NCI-H460 (cell line): ENCODE data around the gene ZNF382. TPM values are rescaled to one million over a fixed set of nuclear protein-coding genes. Genes with fewer than 3 reads are reported as not detected.
"Not testable (repeated sequence)": the region's sequence is repeated elsewhere in the genome, so short reads cannot be mapped to it uniquely, and the experiment has no call there.

Source experiments
- DNase-seq: peaks from one replicate; pipeline ENCODE4 v3.0.0-alpha.2; 2016; ENCODE audit warnings: low read depth; ENCODE audit errors: extremely low read depth
- polyA plus RNA-seq: library from polyadenylated mRNA; depleted of rRNA; stranded (reverse); fragments of >200 nt; gene quantifications from 2 replicates; pipeline ENCODE4 v1.2.3, GENCODE V29; 2014; cell fraction: nucleus; rRNA removed
- total RNA-seq: library from RNA; depleted of rRNA; stranded (reverse); fragments of >200 nt; shearing (Covaris generic); gene quantifications from 2 replicates; pipeline ENCODE4 v1.2.3, GENCODE V29; 2014; rRNA removed

Gene ZNF382
- total RNA-seq: 0.37 and 0.92 TPM in 2 replicates
- polyA plus RNA-seq: not detected in 2 replicates

DNA sequence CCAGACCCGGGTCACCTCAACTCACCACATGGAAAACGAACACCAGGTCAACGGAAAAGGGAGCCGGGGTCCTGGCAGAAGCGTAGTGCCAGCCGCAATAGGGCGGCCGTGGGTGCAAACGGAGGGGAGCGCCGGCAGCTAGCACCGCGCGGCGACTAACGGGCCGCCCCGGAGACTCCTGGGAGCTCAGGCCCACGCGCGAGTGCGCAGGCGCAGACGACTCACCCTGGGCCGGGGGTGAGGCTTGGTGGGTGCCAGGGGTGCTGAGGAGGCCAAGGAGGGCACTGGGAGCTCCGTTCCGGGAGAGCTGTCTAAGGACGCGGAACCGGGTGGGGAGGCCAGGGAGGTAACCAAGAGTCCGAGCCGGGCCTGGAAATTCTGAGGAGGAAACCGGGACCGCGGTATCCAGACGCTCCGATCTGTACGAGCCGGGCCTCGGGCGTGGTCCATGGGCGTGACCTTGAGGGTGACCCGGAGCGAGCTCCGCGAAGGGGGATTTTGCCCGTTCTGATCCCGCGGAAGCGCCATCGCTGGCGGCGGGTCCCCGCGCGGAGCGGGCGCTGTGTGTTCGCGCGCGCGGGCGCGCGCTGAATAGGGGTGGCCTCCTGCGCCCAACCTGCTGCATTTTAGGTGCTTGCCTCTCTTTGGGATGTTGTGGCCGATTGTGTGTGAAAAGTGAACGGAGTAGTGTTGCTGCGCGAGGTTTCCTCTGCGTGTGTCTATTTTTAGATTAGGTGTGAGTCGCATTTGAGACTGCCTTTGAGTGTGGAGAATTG is at the start of gene ZNF382:
TSS of gene ZNF382 (plus strand) at position 213 of the 776 bp plus-strand sequence. CDS start 4,602 bp downstream, outside the sequence.
- no peak for DNase-seq

DNA sequence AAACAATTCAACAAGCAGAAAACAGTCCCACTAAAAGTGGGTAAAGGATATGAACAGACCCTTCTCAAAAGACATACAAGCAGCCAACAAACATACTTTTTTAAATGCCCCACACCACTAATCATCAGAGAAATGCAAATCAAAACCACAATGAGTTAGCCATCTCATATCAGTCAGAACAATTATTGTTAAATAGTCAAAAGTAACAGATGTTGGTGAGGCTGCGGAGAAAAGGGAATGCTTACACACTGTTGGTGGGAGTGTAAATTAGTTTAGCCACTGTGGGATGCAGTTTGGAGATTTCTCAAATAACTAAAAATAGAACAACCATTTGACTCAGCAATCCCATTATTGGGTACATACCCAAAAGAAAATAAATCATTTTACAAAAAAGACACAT is 40.7 kb upstream of the ZNF382 start:
- DNase-seq: no peak

DNA sequence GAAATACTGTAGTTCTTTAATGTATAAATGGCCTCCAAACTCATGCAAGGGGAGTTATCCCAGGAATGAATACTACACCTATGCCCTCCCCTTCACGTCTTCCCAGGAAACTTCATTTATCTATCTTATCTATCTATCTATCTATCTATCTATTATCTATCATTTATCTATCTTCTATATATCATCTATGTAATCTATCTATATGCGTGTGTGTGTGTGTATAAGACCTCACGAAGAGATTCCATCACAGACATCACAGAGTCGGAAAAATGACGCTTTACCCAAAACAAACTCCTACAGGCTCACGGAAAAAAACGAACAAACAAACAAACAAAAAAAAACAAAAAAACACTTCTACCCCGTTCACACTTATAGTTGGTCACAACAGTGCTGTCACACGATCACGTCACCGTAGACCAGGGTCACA is 32.5 kb upstream of the ZNF382 start:
- DNase-seq: no peak

- peak; percentile 80 for DNase-seq
Observed at GRCh38 chr19:36573020-36573894, 31.9 kb upstream of the ZNF382 start, which contains the start of gene ZNF529. ZNF529 (minus strand) TSS chr19:36573292; CDS start chr19:36572346, 946 bp downstream.

GRCh38 chr19:36573895-36574720 is 31.0 kb upstream of the ZNF382 start:
- no peak for DNase-seq

DNA sequence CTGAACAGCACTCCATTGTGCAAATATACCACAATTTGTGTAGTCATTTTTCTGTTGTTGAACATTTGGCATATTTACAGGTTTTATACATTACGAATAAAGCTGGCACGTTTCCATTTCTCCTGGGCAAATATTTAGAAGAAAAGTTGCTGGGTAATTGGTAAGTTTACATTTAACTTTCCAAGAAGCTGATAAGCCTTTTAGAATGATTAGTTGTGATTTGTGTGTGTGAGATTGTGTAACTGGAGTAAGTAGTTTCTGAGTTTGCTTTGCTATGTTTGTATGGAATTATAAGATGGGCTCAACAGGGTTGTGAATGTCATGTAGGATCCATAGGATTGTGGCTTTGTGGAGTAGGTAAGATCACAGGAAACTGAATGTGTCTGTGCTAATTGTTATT is 30.4 kb upstream of the ZNF382 start:
- no peak for DNase-seq

GRCh38 chr19:36577271-36577996 is 27.7 kb upstream of the ZNF382 start:
- DNase-seq: no peak

- no peak for DNase-seq
Observed at GRCh38 chr19:36579255-36579654, 25.9 kb upstream of the ZNF382 start.

GRCh38 chr19:36602681-36603080 is 2.4 kb upstream of the ZNF382 start:
- DNase-seq: not testable (repeated sequence)

- no peak for DNase-seq
Observed at GRCh38 chr19:36604656-36605100, 435 bp upstream of the ZNF382 start.

DNA sequence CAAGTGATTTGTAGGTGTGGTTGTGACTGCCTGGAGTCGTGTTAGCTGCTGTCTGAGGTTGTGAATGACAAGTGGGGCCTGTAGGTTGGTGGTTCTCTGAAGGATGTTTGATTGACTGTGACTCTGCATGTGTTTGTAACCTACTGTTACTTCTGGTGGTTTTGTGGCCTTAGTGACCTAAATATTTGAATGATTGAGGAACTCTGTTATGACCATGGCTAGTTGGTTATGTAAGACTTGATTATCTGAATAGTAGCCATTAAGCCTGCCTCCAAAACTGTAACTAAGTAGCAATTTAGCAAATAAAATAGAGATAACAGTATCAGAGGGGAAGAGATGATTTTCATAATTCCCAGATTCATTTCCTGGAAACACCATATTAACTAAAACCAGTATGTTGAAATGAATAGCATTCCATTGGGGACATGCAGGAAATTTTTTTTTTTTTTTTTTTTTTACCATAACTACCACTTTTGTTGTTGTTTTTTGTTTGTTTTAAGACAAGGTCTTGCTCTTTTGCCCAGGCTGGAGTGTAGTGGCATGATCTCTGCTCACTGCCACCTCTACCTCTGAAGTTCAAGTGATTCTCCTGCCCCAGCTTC is 865 bp downstream of the ZNF382 start:
- DNase-seq: no peak

DNA sequence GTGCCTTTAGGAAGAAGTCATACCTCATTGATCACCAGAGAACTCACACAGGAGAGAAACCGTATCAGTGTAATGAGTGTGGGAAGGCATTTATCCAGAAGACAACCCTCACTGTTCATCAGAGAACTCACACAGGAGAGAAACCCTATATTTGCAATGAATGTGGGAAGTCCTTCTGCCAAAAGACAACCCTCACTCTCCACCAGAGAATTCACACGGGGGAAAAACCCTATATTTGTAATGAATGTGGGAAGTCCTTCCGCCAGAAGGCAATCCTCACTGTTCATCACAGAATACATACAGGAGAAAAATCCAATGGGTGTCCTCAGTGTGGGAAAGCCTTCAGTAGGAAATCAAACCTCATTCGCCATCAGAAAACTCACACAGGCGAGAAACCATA is 21.9 kb downstream of the ZNF382 start:
- DNase-seq: no peak

GRCh38 chr19:36635342-36635741 is 30.2 kb downstream of the ZNF382 start:
- DNase-seq: no peak

GRCh38 chr19:36638862-36639510 is 33.9 kb downstream of the ZNF382 start:
- no peak for DNase-seq

GRCh38 chr19:36646746-36647145 is 41.6 kb downstream of the ZNF382 start:
- DNase-seq: no peak

DNA sequence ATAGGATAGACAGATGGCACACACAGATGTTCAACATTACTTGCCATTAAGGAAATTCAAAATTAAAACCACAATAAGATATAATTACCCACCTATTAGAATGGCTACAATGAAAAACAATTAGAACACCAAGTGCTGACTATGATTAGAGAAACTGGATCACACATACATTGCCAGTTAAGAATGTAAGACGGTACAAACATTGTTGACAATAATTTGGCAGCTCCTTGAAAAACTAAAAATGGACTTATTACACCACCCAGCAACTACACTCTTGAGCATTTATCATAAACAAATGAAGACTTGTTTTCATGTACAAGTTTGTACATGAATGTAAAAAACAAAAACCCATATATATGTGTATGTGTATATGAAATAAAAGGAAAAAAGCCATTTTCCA is 47.8 kb downstream of the ZNF382 start:
- DNase-seq: no peak

DNA sequence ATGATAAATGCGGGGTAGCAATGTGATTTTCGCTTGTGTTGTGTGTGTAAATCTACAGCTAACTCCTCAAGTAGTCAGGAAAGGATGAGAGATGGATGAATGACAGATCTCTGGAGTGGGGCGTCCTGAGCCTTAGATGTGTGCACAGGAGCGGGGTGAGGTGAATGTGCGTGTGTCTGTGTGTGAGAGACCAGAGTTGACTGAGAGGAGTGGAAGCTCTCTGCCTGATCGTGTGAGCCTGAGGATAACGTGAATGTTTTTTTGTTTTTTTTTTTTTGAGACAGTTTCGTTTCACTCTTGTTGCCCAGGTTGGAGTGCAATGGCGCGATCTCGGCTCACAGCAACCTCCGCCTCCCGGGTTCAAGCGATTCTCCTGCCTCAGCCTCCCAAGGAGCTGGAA is 60.7 kb downstream of the ZNF382 start:
- DNase-seq: no peak

- no peak for DNase-seq
Observed at GRCh38 chr19:36668646-36669045, 63.5 kb downstream of the ZNF382 start.

DNA sequence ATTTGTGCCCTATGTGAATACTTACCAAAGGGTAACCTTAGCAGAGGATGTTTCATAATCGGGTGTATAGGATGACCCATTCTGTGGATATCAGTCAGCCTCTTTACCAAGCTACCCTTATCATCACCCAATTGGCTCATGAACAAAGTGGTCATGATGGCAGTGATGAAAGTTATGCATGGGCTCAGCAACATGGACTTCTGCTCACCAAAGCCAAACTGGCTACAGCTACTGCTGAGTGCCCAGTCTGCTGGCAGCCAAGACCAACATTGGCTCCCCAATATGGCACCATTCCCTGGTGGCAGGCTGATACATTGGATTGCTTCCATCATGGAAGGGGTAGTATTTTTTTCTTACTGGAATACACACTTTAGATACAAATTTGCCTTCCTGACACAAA is 67.3 kb downstream of the ZNF382 start:
- DNase-seq: no peak
